Motor neuron (in vitro differentiated cells): ENCODE data around the gene CYS1. TPM values are rescaled to one million over a fixed set of nuclear protein-coding genes. Genes with fewer than 3 reads are reported as not detected.

Experiments
- ATAC-seq, 8 experiments: fragments of 200-7000 bp; cut with Tn5 transposase; replicated peaks in 6 of 8; 2 replicates each; pipeline ENCODE4 v1.8.0; 2021; ENCODE audit warnings: mild to moderate bottlenecking in 8 of 8, moderate library complexity in 8 of 8
- H3K27ac ChIP-seq, 2 donors: fragments of 250-450 bp; sonication (Bioruptor Pico); 2 replicates each; pipeline ENCODE4 v1.9.0; 2021; ENCODE audit warnings: antibody characterized with exemption in 2 of 2, mild to moderate bottlenecking in 2 of 2, moderate library complexity in 1 of 2
- H3K4me1 ChIP-seq, 2 donors: fragments of 250-450 bp; sonication (Bioruptor Pico); replicated peaks in 1 of 2; 2 replicates each; pipeline ENCODE4 v1.6.1; 2021; ENCODE audit warnings: antibody characterized with exemption in 2 of 2, mild to moderate bottlenecking in 2 of 2, moderate library complexity in 1 of 2
- H3K4me3 ChIP-seq, 5 donors: fragments of 250-450 bp; sonication (Bioruptor Pico); 2 replicates each; pipeline ENCODE4 v1.9.0; 2021; ENCODE audit warnings: antibody characterized with exemption in 5 of 5, mild to moderate bottlenecking in 5 of 5, moderate library complexity in 4 of 5
- WGBS, 10 experiments: fragments of 450-650 bp; shearing (Covaris generic); methylation state at CpG; one replicate each; pipeline ENCODE4 v1.0.0; 2022; 5-methylcytosine and 5-hydroxymethylcytosine counted together
- in situ Hi-C, 9 experiments: fragments of 400-800 bp; cut with MboI; loops; one replicate each; pipeline ENCODE4 v1.15.0; 2021; ENCODE audit warnings: low sequenced_read_pairs in 9 of 9, low pct_unique_long_range_greater_than_20kb in 2 of 9; ENCODE audit not compliant: unreplicated experiment in 9 of 9
- total RNA-seq, 8 experiments: library from RNA; unstranded; fragments of 300-600 nt; gene quantifications; 2 replicates each; pipeline versions ENCODE4 v1.2.3 to v1.2.4, GENCODE V29; 2022

The CYS1 gene
- total RNA-seq, 8 experiments from 2014 or later, result 0.14 to 6.2 (median 0.50) TPM; not detected in 1

DNA sequence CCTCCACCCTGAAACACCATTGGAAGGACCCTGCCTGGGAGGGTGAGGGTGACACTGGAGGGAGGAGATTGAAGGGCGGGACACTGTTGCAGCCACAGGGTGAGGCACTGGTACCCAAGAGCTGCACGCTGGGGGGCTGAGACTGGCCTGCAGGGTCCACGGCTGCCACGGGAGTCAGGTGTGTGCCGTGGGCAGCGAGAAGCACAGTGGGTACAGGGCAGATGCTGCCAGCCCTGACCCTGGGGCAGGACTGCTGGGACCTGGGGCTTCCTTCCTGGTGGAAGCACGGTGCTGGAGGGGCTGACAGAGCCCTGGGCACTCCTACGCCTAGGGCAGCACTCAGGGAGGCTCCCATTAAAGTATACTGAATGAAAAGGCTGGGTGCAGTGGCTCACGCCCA, 16.6 kb downstream of the CYS1 start:
- no peak for ATAC-seq
- no peak overlapping the region for H3K4me3 ChIP-seq
- H3K27ac ChIP-seq, result no peak overlapping the region
- in situ Hi-C loops, result loop anchor here in 2 of 9 experiments (25.0 kb wide), 1 partner anchor 251 kb away; no protein-coding TSS in a partner anchor
- WGBS, 10 experiments, result 75 to 100% (median 98%) methylated on average over 1 to 4 of the region's 9 CpGs; no CpG with 5 or more reads in 6 of the 10 experiments
- H3K4me1 ChIP-seq, result no peaks in the 10 kb centered on the region

DNA sequence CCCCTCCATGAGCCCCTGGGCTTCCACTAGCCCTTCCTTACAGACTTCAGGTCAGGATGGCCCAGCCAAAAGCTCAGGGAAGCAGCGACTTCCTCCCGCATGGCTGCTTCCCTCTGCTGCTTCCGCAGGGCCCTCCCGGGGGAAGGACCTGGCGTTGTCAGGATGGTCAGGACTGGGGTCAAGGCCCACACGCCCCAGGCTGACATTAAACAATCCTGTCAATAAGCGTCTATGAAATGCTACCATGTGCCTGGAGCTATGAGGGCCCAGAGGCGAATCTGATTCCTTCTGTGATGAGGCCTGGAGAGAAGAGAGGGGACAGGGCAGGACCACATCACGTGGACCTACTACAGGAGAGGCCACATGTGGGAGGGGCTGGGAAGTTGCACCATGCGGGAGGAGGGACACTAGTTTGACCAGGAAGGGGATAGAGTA, 17.3 kb downstream of the CYS1 start:
- Histone ChIP-seq H3K27ac (no peak overlapping the region), H3K4me3 (no peak overlapping the region), H3K4me1 (no peaks in the 10 kb centered on the region)
- in situ Hi-C loops, result loop anchor here in 2 of 9 experiments (25.0 kb wide), 1 partner anchor 251 kb away; no protein-coding TSS in a partner anchor
- no peak for ATAC-seq
- 50 to 100% (median 82%) methylated on average over 2 to 6 of the region's 10 CpGs; no CpG with 5 or more reads in 2 of the 10 experiments for WGBS, 10 experiments

DNA sequence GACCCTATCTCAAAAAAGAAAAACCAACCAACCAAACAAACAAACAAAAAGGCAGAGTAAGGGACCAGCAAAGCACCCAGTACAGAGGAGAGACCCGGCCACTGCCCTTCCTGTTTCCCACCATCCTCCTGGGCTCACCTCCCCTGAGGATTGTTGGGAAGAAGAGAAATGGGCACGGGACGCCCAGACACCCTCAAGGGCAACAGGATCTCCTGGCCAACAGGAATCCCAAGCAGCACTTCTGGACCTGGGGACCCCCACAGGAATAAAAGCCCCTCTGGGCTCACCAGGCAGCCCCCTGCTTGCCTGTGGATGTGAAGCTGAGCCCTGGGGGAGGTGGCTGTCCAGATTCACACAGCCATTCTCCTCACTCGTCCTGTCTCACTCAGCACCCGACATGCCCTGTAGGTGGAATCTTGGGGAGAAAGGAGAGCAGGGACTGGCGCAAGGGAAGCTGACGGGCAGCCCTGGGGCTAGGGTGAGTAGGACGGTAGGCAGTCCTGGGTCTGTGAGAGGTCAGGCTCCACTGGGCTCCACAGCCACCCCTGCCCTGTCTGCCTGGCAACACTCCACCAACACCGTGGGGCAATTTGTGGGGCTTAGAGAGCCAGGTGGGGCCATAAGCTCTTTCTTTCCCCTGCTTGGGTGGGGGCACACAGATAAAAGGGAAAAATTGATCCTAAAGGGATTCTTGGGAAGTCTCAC, 18.8 kb downstream of the CYS1 start:
- in situ Hi-C loops, result loop anchor here in 2 of 9 experiments (25.0 kb wide), 1 partner anchor 249 kb away; no protein-coding TSS in a partner anchor
- ATAC-seq, result no peak
- Histone ChIP-seq H3K4me1 (peaks cover 4 to 15% of the 10 kb centered on the region in 2 donors), H3K4me3 (no peak overlapping the region), H3K27ac (no peak overlapping the region)
- 20 to 100% (median 73%) methylated on average over 1 to 3 of the region's 9 CpGs; no CpG with 5 or more reads in 4 of the 10 experiments for WGBS, 10 experiments

DNA sequence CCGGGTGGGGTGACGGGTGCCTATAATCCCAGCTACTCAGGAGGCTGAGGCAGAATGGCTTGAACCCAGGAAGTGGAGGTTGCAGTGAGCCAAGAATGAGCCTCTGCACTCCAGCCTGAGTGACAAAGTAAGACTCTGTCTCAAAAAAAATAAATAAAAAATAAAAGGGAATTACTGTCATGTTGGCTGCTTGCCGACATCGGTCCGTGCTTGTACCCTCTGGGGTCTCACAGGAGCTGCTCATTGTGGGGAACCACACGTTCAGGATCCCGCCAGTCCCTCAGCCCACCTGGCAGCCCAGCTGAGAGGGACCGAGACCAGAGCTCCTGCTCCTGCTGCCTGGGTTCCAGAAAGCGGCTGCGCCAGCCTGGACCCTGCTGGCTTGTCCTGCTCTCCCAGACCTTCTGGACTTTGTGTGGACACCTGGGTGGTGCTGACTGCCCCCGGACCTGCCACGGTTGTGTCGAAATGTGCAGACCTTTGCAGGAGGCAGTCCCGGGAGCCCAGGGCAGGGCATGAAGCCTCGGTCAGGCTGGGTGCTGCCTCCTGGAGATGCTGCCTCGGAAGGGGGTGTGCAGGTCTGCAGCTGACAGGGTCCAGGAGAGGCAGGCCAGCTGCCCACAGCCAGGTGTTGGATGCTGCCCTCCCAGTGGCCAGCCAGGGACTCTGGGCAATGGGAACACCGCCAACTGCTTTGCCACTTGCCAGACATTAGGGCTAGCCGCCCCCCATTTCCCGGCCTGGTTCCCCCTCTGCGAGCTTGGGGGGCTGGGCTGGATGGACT, 20.5 kb downstream of the CYS1 start:
- no peak overlapping the region for H3K4me3 ChIP-seq
- in situ Hi-C loops, result loop anchor here in 2 of 9 experiments (25.0 kb wide), 1 partner anchor 247 kb away; no protein-coding TSS in a partner anchor
- ATAC-seq, result no peak
- no peak overlapping the region for H3K27ac ChIP-seq
- peaks cover 4 to 16% of the 10 kb centered on the region in 2 donors for H3K4me1 ChIP-seq
- WGBS, 10 experiments, result 70 to 100% (median 89%) methylated on average over 2 to 11 of the region's 20 CpGs; no CpG with 5 or more reads in 4 of the 10 experiments

DNA sequence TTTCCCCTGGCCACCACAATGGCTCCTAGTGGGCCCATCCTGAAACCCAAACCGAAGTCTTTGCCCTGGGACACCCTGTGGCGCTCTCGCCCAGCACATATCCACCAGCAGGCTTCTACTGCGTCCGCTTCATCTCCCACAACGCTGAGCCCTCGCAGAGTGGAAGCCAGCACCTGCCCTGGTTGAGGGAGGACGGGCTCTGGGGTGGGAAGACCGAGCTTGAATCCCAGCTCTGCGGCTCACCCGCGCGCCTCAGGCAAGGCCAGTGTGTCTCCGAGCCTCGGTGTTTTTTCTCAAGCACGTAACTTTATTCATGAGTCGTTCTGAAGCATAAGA, 21.2 kb downstream of the CYS1 start:
- WGBS, 10 experiments, result 77 to 93% methylated on average over 7 to 9 of the region's 17 CpGs; no CpG with 5 or more reads in 8 of the 10 experiments
- H3K4me1 ChIP-seq, result peaks cover 4 to 16% of the 10 kb centered on the region in 2 donors
- H3K4me3 ChIP-seq, result no peak overlapping the region
- H3K27ac ChIP-seq, result no peak overlapping the region
- ATAC-seq, result peak in 2 of 8 experiments; percentile 1 to 9
- in situ Hi-C loops, result loop anchor here in 2 of 9 experiments (25.0 kb wide), 1 partner anchor 247 kb away; no protein-coding TSS in a partner anchor

DNA sequence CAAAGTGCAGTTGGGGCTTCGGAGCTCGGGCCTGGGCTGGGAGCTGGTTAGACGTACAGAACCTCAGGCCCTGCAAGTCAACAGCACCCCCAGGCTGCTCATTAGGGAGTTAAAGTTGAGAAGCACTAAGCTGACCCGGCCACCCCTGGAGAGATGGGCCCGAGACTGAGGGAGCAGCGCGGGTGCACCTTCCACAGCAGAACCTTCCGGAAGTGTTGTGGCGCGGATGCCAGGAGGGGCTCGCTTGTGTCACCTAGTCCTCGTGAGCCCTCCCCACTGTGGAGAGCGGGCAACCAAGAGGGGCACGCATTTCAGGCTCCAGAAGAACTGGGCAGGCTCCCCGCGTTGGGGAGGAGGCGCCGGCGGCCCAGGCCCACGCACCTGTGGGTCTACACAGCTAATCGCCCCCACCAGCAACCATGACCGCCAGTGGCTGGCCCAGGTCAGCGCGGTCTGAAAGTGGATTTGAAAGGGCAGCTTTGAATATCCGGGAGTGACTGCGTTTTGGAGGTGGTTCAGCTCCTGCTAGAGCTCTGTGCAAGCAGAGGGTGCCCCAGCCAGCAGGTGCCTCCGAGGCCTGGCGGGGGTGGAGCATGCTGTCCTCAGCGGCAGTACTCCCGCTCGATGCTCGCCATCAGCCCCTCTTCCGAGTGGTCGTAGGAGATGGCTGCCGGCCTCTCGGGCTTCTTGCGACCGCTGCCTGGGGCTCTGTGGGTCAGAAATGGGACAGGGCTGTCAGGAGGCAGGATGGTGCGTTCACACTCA, 21.8 kb downstream of the CYS1 start:
- Histone ChIP-seq H3K4me1 (peaks cover 4 to 16% of the 10 kb centered on the region in 2 donors), H3K27ac (no peak overlapping the region), H3K4me3 (no peak overlapping the region)
- ATAC-seq, result peak in 2 of 8 experiments; percentile 1 to 3
- 83 to 100% (median 99%) methylated on average over 1 to 10 of the region's 39 CpGs; no CpG with 5 or more reads in 6 of the 10 experiments for WGBS, 10 experiments
- in situ Hi-C loops, result loop anchor here in 2 of 9 experiments (25.0 kb wide), 1 partner anchor 246 kb away; no protein-coding TSS in a partner anchor

DNA sequence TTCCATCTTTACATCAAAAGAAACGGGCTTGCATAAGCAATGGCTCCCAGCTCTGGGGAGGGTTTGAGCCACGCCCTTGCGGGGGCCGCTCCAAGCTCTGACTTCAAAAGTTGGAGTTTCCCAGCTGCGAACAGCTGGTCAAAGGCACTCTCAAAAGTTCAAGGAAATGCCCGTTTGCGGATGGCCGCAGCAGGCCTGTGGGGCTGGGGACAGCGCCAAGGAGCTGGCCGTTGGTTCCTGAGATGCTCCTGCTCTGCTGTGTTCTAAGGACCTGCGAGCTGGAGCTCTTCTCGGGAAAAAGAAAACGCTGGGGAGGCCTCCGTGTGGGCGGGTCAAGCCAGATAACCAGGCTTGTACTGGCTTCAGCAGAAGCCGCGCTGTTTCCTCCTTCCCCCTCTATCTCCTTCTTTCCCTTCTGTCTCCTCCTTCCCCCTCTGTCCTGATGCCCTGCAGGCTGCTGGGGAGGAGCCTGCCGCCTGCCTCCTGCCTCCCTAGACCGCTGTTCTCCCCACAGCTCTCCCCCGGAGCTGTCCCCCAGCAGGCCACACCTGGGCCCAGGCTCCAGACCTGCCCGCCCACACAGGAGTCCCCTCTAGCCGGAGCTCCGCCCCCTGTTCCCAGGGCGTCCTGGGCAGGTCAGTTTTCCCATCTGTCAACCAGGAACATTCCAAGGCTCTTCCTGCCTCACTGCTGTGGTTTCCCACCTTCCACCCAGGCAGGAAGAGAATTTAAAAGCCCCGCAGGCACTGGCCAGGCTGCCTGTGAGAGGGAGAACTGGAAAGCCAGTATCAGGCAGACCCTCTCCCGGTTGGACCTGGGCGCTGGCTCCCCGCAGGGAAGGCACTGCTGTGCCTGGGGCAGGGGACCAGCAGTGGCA, 22.7 kb downstream of the CYS1 start:
- 0 to 30% (median 13%) methylated on average over 1 to 14 of the region's 28 CpGs for WGBS, 10 experiments
- H3K27ac ChIP-seq, result peak overlapping the region in 1 of 2 donors; percentile 0
- in situ Hi-C loops, result loop anchor here in 2 of 9 experiments (25.0 kb wide), 1 partner anchor 245 kb away; no protein-coding TSS in a partner anchor
- peak; percentile 59 to 82 (median 76) for ATAC-seq
- H3K4me1 ChIP-seq, result peaks cover 4 to 16% of the 10 kb centered on the region in 2 donors
- peak overlapping the region in 2 of 5 donors; percentile 11 to 16 for H3K4me3 ChIP-seq

DNA sequence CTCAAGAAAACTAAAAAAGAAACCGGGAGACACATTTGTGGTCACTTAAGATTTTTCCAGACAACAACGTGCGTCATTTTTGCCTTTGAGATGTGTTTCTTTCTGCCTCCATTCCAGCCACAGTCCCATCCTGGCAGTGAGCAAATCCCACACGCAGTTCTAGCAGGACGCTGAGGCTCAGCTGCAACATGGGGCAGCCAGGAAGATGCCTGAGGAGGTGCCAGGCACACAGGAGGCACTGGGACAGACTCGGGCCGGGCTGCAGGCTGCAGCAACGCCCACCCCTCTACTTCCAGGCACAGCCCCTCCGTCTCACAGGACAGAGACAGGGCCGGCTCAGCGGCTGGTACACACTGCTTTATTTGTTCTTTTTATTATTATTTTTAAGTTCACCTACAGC, 23.8 kb downstream of the CYS1 start:
- ATAC-seq, result peak in 1 of 8 experiments; percentile 7
- Histone ChIP-seq H3K27ac (no peak overlapping the region), H3K4me1 (peaks cover 4 to 16% of the 10 kb centered on the region in 2 donors), H3K4me3 (no peak overlapping the region)
- WGBS, 10 experiments, result 42 to 100% (median 80%) methylated on average over 1 to 8 of the region's 11 CpGs; no CpG with 5 or more reads in 2 of the 10 experiments
- in situ Hi-C loops, result loop anchor here in 2 of 9 experiments (25.0 kb wide), 1 partner anchor 244 kb away; no protein-coding TSS in a partner anchor

DNA sequence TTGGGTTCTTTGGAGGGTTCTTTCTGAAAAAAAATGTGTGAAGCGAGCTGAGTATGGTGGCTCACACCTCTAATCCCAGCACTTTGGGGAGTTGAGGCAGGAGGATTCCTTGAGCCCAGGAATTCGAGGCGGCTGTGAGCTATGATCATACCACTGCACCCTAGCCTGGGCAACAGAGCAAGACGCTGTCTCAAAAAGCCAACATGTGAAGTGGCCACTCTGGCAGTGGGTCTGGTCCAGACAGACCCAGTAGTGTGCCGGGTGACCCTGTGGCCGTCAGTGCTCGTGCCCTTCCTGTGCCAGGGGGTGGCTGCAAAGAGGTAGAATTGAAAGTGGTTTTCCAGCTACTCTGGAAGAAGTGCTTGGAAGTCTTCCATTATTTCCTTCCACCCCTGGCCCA, 25.2 kb downstream of the CYS1 start:
- in situ Hi-C loops, result loop anchor here in 2 of 9 experiments (25.0 kb wide), 1 partner anchor 243 kb away; no protein-coding TSS in a partner anchor
- H3K4me3 ChIP-seq, result no peak overlapping the region
- 77 to 100% (median 97%) methylated on average over 1 to 5 of the region's 7 CpGs; no CpG with 5 or more reads in 3 of the 10 experiments for WGBS, 10 experiments
- ATAC-seq, result no peak
- H3K4me1 ChIP-seq, result peaks cover 4 to 16% of the 10 kb centered on the region in 2 donors
- H3K27ac ChIP-seq, result no peak overlapping the region

DNA sequence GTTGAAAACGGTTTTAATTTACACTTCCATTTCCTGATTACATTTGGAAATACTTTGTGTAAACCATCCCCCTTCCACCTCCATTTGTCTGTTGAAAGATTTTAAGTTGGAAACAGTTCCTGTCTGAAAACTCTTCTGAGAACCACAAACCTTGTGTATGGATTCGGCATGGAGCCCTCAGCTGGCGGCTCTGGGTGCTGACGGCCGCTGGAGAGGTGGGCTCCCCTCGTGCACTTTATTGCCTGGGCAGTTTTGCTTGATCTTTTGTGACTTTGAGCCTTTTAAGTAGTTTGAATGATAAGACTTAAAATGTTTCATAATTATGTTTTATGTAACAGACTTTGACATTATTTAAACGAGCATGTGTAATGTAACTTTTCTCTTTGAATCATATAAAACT, 25.8 kb downstream of the CYS1 start:
- Histone ChIP-seq H3K4me3 (no peak overlapping the region), H3K27ac (no peak overlapping the region), H3K4me1 (peaks cover 8 to 16% of the 10 kb centered on the region in 2 donors)
- 40 to 94% (median 72%) methylated on average over 2 to 7 of the region's 7 CpGs for WGBS, 10 experiments
- in situ Hi-C loops, result loop anchor here in 2 of 9 experiments (25.0 kb wide), 1 partner anchor 242 kb away; no protein-coding TSS in a partner anchor
- ATAC-seq, result no peak

DNA sequence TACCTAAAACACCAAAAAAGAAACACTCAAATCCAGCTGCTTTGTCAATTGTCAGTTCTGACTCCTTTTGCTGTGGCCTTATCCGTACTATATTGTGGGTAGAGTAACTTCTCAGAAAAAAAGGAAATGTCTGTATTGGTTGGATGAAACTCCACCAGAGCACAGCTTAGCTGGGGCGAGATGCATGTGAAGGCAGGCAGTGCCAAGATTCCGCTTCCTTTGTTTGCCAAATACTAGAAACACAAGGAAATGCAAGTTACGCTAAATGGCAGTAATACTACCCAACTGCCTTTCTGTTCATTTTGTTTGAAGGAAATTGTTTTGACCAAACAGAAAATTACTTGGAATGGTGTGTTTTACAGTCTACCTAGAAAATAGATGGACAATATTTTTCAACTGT, 26.9 kb downstream of the CYS1 start:
- H3K4me3 ChIP-seq, result no peak overlapping the region
- no peak overlapping the region for H3K27ac ChIP-seq
- WGBS, 10 experiments, result 67 to 100% (median 91%) methylated on average over 1 to 4 of the region's 4 CpGs; no CpG with 5 or more reads in 1 of the 10 experiments
- H3K4me1 ChIP-seq, result peaks cover 16 to 18% of the 10 kb centered on the region in 2 donors
- ATAC-seq, result no peak
- in situ Hi-C loops, result loop anchor here in 2 of 9 experiments (25.0 kb wide), 1 partner anchor 241 kb away; no protein-coding TSS in a partner anchor
